C4-2B (cell line): ENCODE measurements around the gene POC5.

Source experiments
- ZFX ChIP-seq: fragments of 450-650 bp; IDR thresholded peaks from 2 replicates; pipeline ENCODE4 v1.6.1; 2017
- TF ChIP-seq, protein P1 (sequence below): fragments of 450-650 bp; conservative IDR thresholded peaks from 2 replicates; pipeline ENCODE4 v1.5.1; 2017; ENCODE audit warnings: mild to moderate bottlenecking

DNA sequence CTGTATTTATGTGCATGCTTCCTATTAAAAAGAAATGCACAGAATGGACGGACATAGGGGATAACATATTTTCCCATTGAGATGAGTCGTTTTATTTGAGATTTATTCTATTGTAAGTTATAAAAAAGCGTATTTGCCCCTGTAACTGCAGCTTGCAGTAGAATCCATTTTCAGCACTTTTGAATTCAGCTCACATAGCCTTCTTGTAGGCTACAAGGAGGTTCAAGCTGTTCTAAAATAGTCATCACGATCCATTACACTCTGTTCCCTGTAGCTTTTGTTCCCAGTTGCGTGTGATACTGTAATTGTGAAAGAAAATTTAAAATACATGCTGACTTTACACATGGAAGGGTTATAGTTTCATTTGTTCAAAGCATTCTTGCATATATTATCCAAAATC is 40.9 kb upstream of the POC5 start:
- TF ChIP-seq, protein P1, sequence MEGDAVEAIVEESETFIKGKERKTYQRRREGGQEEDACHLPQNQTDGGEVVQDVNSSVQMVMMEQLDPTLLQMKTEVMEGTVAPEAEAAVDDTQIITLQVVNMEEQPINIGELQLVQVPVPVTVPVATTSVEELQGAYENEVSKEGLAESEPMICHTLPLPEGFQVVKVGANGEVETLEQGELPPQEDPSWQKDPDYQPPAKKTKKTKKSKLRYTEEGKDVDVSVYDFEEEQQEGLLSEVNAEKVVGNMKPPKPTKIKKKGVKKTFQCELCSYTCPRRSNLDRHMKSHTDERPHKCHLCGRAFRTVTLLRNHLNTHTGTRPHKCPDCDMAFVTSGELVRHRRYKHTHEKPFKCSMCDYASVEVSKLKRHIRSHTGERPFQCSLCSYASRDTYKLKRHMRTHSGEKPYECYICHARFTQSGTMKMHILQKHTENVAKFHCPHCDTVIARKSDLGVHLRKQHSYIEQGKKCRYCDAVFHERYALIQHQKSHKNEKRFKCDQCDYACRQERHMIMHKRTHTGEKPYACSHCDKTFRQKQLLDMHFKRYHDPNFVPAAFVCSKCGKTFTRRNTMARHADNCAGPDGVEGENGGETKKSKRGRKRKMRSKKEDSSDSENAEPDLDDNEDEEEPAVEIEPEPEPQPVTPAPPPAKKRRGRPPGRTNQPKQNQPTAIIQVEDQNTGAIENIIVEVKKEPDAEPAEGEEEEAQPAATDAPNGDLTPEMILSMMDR = no peak
- no peak for TF ChIP-seq ZFX
